ENCODE data around the gene GRK5.
"Not testable (repeated sequence)": the region's sequence is repeated elsewhere in the genome, so short reads cannot be mapped to it uniquely, and the experiment has no call there.

GRK5 gene

GRCh38 chr10:119222966-119223386 lies 15.6 kb downstream of the GRK5 start:
- DNase-seq: no peak

- no peak for DNase-seq
Observed at GRCh38 chr10:119225083-119225658, 17.8 kb downstream of the GRK5 start.

GRCh38 chr10:119227825-119228224 lies 20.5 kb downstream of the GRK5 start:
- DNase-seq: no peak

- DNase-seq: no peak
Observed at GRCh38 chr10:119231654-119232053, 24.3 kb downstream of the GRK5 start.

- not testable (repeated sequence) for DNase-seq
Observed at GRCh38 chr10:119232439-119232838, 25.1 kb downstream of the GRK5 start.

GRCh38 chr10:119233123-119233820 lies 25.9 kb downstream of the GRK5 start:
- DNase-seq: no peak

- no peak for DNase-seq
Observed at GRCh38 chr10:119233821-119234220, 26.4 kb downstream of the GRK5 start.

GRCh38 chr10:119235356-119235755 lies 28.0 kb downstream of the GRK5 start:
- DNase-seq: no peak

GRCh38 chr10:119237722-119238436 lies 30.5 kb downstream of the GRK5 start:
- no peak for DNase-seq

- no peak for DNase-seq
Observed at GRCh38 chr10:119238577-119238976, 31.2 kb downstream of the GRK5 start.

GRCh38 chr10:119239015-119239414 lies 31.6 kb downstream of the GRK5 start:
- not testable (repeated sequence) for DNase-seq

GRCh38 chr10:119239630-119240029 lies 32.3 kb downstream of the GRK5 start:
- DNase-seq: not testable (repeated sequence)

- no peak for DNase-seq
Observed at GRCh38 chr10:119241066-119241465, 33.7 kb downstream of the GRK5 start.

GRCh38 chr10:119242186-119242585 lies 34.8 kb downstream of the GRK5 start:
- no peak for DNase-seq

- DNase-seq: no peak
Observed at GRCh38 chr10:119243488-119243887, 36.1 kb downstream of the GRK5 start.

GRCh38 chr10:119243967-119244366 lies 36.6 kb downstream of the GRK5 start:
- DNase-seq: no peak

GRCh38 chr10:119245272-119245671 lies 37.9 kb downstream of the GRK5 start:
- DNase-seq: no peak

GRCh38 chr10:119246862-119247549 lies 39.6 kb downstream of the GRK5 start:
- DNase-seq: no peak

GRCh38 chr10:119247550-119247894 lies 40.2 kb downstream of the GRK5 start:
- no peak for DNase-seq

- no peak for DNase-seq
Observed at GRCh38 chr10:119248184-119248583, 40.8 kb downstream of the GRK5 start.

GRCh38 chr10:119248681-119249080 lies 41.3 kb downstream of the GRK5 start:
- DNase-seq: no peak

GRCh38 chr10:119250641-119251314 lies 43.4 kb downstream of the GRK5 start:
- DNase-seq: peak; percentile 68

- peak; percentile 63 for DNase-seq
Observed at GRCh38 chr10:119251315-119251708, 43.9 kb downstream of the GRK5 start.
